HG03135 (cell line): Measurements from ENCODE around the gene FER.

Experiments used
- ATAC-seq: cut with Tn5 transposase; IDR thresholded peaks from one replicate; pipeline ENCODE4 v1.9.1; 2021; ENCODE audit warnings: mild to moderate bottlenecking, moderate library complexity; ENCODE audit not compliant: unreplicated experiment

FER gene

GRCh38 chr5:109225716-109226625, 478.3 kb downstream of the FER start:
- ATAC-seq, result no peak

- no peak for ATAC-seq
Observed at GRCh38 chr5:109230369-109230768, 482.7 kb downstream of the FER start.

- no peak for ATAC-seq
Observed at GRCh38 chr5:109231331-109231730, 483.6 kb downstream of the FER start.

GRCh38 chr5:109234381-109234780, 486.7 kb downstream of the FER start:
- no peak for ATAC-seq

GRCh38 chr5:109239456-109239855, 491.8 kb downstream of the FER start:
- no peak for ATAC-seq

- no peak for ATAC-seq
Observed at GRCh38 chr5:109242518-109242917, 494.8 kb downstream of the FER start.

GRCh38 chr5:109246395-109246794, 498.7 kb downstream of the FER start:
- no peak for ATAC-seq
